ENCODE results near the gene POLR2E.

- no peak for TF ChIP-seq CHD2 (IDR thresholded peaks at IDR 0.05; ENCODE audit: borderline replicate concordance, low read depth, low read length)
- TF ChIP-seq, protein P1, sequence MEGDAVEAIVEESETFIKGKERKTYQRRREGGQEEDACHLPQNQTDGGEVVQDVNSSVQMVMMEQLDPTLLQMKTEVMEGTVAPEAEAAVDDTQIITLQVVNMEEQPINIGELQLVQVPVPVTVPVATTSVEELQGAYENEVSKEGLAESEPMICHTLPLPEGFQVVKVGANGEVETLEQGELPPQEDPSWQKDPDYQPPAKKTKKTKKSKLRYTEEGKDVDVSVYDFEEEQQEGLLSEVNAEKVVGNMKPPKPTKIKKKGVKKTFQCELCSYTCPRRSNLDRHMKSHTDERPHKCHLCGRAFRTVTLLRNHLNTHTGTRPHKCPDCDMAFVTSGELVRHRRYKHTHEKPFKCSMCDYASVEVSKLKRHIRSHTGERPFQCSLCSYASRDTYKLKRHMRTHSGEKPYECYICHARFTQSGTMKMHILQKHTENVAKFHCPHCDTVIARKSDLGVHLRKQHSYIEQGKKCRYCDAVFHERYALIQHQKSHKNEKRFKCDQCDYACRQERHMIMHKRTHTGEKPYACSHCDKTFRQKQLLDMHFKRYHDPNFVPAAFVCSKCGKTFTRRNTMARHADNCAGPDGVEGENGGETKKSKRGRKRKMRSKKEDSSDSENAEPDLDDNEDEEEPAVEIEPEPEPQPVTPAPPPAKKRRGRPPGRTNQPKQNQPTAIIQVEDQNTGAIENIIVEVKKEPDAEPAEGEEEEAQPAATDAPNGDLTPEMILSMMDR (IDR thresholded peaks at IDR 0.05 in 2 of 3, conservative IDR thresholded peaks at IDR 0.05 in 1 of 3; ENCODE audit: control insufficient read depth in 2 of 3, extremely low read depth in 1 of 3, insufficient read depth in 1 of 3, low read depth in 3 of 3, low read length in 3 of 3), result no peak
- no peak for TF ChIP-seq EP300 (IDR thresholded peaks at IDR 0.05; ENCODE audit: borderline replicate concordance in 1 of 2, control insufficient read depth in 1 of 2, low read depth in 2 of 2, low read length in 2 of 2)
- no peak for TF ChIP-seq CREB1 (IDR thresholded peaks at IDR 0.05; ENCODE audit: low read depth)
- no peak for TF ChIP-seq BACH1 (IDR thresholded peaks at IDR 0.05; ENCODE audit: borderline replicate concordance)
- TF ChIP-seq HDAC2 (IDR thresholded peaks at IDR 0.05), result no peak
- no peak for TF ChIP-seq ZNF274 (IDR thresholded peaks at IDR 0.05; ENCODE audit: insufficient read depth, insufficient read length)
These were observed 48.1 kb downstream of the POLR2E start for GRCh38 chr19:1046836-1047695.

Measured in GM12878 (cell line).